Esophagus squamous epithelium (tissue), 5 donors: ENCODE measurements around the gene TERT. TPM values are rescaled to one million over a fixed set of nuclear protein-coding genes. Genes with fewer than 3 reads are reported as not detected.

Experiments
- DNase-seq: peaks from one replicate; lab custom pipeline; 2025; lab: John Stamatoyannopoulos, UW
- H3K27ac ChIP-seq, 4 donors: fragments of 200-600 bp; sonication (generic); one replicate each; pipeline ENCODE4 v1.5.1; 2016 to 2019; ENCODE audit warnings: mild to moderate bottlenecking in 1 of 4
- H3K27me3 ChIP-seq, 4 donors: fragments of 200-600 bp; sonication (generic); 1 replicate in 3 of 4; 2 replicates in 1 of 4; pipeline versions ENCODE4 v1.5.1 to v1.6.0; 2017 to 2021; ENCODE audit warnings: antibody characterized with exemption in 1 of 4
- H3K36me3 ChIP-seq, 3 donors: fragments of 200-600 bp; sonication (generic); one replicate each; pipeline ENCODE4 v1.5.1; 2016 to 2019
- H3K4me1 ChIP-seq, 3 donors: fragments of 200-600 bp; sonication (generic); one replicate each; pipeline ENCODE4 v1.5.1; 2017 to 2019
- H3K4me3 ChIP-seq, 4 donors: fragments of 200-600 bp; sonication (generic); 1 replicate in 3 of 4; 2 replicates in 1 of 4; pipeline ENCODE4 v1.5.1; 2016 to 2019; ENCODE audit warnings: mild to moderate bottlenecking in 2 of 4, moderate library complexity in 1 of 4
- H3K9me3 ChIP-seq, 3 donors: fragments of 200-600 bp; sonication (generic); one replicate each; pipeline ENCODE4 v1.5.1; 2016 to 2019
- CTCF ChIP-seq, 6 experiments: fragments of 450-650 bp in 4 of 6; fragments of 200-600 bp in 2 of 6; sonication (generic) in 2 of 6; IDR thresholded peaks; one replicate each; pipeline ENCODE4 v1.5.1; 2016 to 2019; ENCODE audit warnings: antibody characterized with exemption in 6 of 6, mild to moderate bottlenecking in 4 of 6, moderate library complexity in 4 of 6
- POLR2A ChIP-seq, 4 donors: fragments of 450-650 bp; IDR thresholded peaks; one replicate each; pipeline ENCODE4 v1.6.1; 2017; ENCODE audit warnings: antibody characterized with exemption in 4 of 4, mild to moderate bottlenecking in 4 of 4, moderate library complexity in 3 of 4
- WGBS, 2 donors: methylation state at CpG; one replicate each; pipeline ENCODE4 v1.1.5; 2018; 5-methylcytosine and 5-hydroxymethylcytosine counted together
- intact Hi-C: fragments of 100-400 bp; cut with DNase I; formaldehyde crosslinking; loops from one replicate; pipeline ENCODE4 v1.15.0; 2022
- total RNA-seq, 4 donors: library from RNA; depleted of rRNA; stranded (reverse); fragments of >200 nt; gene quantifications; one replicate each; pipeline ENCODE4 v1.1.0, GENCODE V29; 2016
- donor health status: DM: yes; HTN: yes; CAD: no.

Gene TERT
- total RNA-seq, 4 donors from 2014 or later = 0.19 to 9.5 (median 0.31) TPM; not detected in 1

GRCh38 chr5:1315709-1316587, 21.1 kb upstream of the TERT start:
- no peaks in the 10 kb centered on the region for H3K9me3 ChIP-seq
- peak overlapping the region in 3 of 4 donors; percentile 2 to 55 (median 29) for H3K4me3 ChIP-seq
- peak overlapping the region in 3 of 4 donors; percentile 29 to 75 (median 75) for H3K27ac ChIP-seq
- no peak for DNase-seq
- peaks cover 0 to 35% (median 0%) of the 10 kb centered on the region in 4 donors for H3K27me3 ChIP-seq
- intact Hi-C loops = no loop called here
- peaks cover 9 to 42% (median 15%) of the 10 kb centered on the region in 3 donors for H3K36me3 ChIP-seq
- no peak for TF ChIP-seq CTCF (IDR thresholded peaks at IDR 0.05)
- TF ChIP-seq POLR2A (IDR thresholded peaks at IDR 0.05) = no peak
- 10 to 14% methylated on average over 13 to 14 of the region's 33 CpGs for WGBS, 2 donors
- H3K4me1 ChIP-seq = peaks cover 0 to 38% (median 14%) of the 10 kb centered on the region in 3 donors

DNA sequence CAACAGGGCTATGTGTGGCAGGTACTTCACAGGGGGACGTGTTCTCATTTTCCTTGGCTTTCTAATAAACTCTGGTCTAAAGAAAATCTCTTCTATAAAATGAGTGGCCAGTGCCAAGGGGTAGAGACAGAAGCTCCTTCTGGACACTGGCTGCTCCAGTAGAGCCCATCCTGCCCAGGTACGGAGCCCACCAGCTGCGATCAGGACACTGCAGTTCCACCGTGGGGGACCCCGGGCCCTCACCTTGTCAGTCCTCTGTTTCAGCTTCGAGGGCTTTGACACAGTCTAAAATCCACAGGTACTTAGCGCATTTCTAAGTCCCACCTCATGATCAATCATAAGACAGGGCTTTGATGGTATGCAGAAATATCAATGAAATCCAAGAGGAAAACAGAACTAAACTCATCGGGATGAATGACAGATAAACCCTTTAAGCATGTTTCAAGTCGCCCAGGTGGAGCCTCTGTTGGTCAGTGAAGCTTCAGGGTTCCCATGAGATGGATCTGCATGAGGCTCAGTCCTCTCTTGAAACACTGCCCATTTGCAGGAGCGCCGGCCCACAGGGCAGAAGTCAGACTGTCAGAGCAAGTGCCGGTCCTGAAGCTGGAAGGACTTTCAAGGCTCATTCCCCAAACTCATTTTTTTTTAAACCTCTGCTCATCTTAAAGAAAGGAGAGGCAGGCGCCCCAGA, 20.3 kb upstream of the TERT start:
- intact Hi-C loops = no loop called here
- Histone ChIP-seq H3K4me3 (peak overlapping the region in 1 of 4 donors; percentile 55), H3K36me3 (peaks cover 5 to 34% (median 11%) of the 10 kb centered on the region in 3 donors), H3K4me1 (peaks cover 0 to 38% (median 14%) of the 10 kb centered on the region in 3 donors), H3K9me3 (no peaks in the 10 kb centered on the region), H3K27me3 (peaks cover 0 to 42% (median 0%) of the 10 kb centered on the region in 4 donors), H3K27ac (peak overlapping the region in 2 of 4 donors; percentile 75)
- DNase-seq = no peak
- 43 to 53% methylated on average over 4 to 11 of the region's 13 CpGs for WGBS, 2 donors
- no peak for TF ChIP-seq CTCF (IDR thresholded peaks at IDR 0.05)
- TF ChIP-seq POLR2A (IDR thresholded peaks at IDR 0.05) = no peak

GRCh38 chr5:1314564-1314982, 19.7 kb upstream of the TERT start:
- Histone ChIP-seq H3K27ac (peak overlapping the region in 1 of 4 donors; percentile 44), H3K9me3 (no peaks in the 10 kb centered on the region), H3K4me1 (peaks cover 0 to 38% (median 14%) of the 10 kb centered on the region in 3 donors), H3K27me3 (peaks cover 0 to 47% (median 0%) of the 10 kb centered on the region in 4 donors), H3K36me3 (peaks cover under 1 to 28% (median 6%) of the 10 kb centered on the region in 3 donors), H3K4me3 (no peak overlapping the region)
- no peak for DNase-seq
- TF ChIP-seq CTCF (IDR thresholded peaks at IDR 0.05) (no peak), POLR2A (IDR thresholded peaks at IDR 0.05) (no peak)
- WGBS, 2 donors = 85% methylated on average over 10 of the region's 13 CpGs; no CpG with 5 or more reads in 1 of the 2 donors
- intact Hi-C loops = no loop called here

DNA sequence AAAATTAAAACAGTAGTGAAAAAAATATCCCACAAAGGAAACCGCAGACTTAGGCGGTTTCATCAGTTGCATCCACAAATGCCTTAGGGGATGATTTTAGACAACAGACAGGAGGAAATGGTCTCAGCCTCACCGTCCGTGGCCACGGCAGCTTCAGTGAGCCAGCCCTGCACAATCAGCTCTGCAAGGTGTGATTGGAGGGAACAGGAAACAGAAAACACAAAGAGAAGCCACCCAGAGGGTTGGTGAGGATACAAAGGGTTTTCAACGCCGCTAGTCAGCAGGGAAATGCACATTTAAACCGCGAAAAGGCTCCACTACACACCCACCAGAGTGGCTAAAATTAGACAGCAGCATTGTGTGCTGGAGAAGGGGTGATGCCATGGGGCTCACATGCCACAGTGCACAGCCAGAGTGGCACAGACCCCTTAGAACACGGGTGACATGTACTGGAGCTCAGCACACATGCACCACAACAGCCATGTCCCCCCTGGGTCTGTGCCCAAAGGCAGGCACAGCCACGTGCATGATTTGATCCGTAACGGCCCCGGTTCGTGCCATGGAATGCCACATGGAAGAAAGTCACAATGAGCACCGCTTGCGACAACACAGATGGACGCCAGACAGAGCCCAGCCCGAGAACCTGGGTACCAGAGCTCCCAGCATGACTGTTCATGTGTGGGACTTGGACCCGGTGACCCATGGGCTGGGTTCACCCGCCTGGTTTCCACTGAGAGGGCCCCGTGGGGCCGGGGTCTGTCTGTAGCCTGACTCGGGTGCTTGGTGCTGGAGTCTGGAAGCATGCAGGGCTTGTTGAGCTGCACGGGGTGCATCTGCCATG, 18.3 kb upstream of the TERT start:
- Histone ChIP-seq H3K9me3 (no peaks in the 10 kb centered on the region), H3K27ac (peak overlapping the region in 1 of 4 donors; percentile 44), H3K4me3 (no peak overlapping the region), H3K27me3 (peaks cover 0 to 55% (median 0%) of the 10 kb centered on the region in 4 donors), H3K4me1 (peaks cover 0 to 38% (median 14%) of the 10 kb centered on the region in 3 donors), H3K36me3 (peaks cover 0 to 14% (median 0%) of the 10 kb centered on the region in 3 donors)
- no peak for DNase-seq
- WGBS, 2 donors = 44 to 47% methylated on average over 10 to 11 of the region's 25 CpGs
- intact Hi-C loops = no loop called here
- TF ChIP-seq POLR2A (IDR thresholded peaks at IDR 0.05) (no peak), CTCF (IDR thresholded peaks at IDR 0.05) (no peak)
